Embryonic facial prominence (tissue), 1 donor: ENCODE results near the gene LRTM2.

Experiments used
- DNase-seq: peaks from one replicate; pipeline ENCODE4 v3.0.0-alpha.2; 2016; ENCODE audit errors: extremely low spot score

LRTM2 gene

DNA sequence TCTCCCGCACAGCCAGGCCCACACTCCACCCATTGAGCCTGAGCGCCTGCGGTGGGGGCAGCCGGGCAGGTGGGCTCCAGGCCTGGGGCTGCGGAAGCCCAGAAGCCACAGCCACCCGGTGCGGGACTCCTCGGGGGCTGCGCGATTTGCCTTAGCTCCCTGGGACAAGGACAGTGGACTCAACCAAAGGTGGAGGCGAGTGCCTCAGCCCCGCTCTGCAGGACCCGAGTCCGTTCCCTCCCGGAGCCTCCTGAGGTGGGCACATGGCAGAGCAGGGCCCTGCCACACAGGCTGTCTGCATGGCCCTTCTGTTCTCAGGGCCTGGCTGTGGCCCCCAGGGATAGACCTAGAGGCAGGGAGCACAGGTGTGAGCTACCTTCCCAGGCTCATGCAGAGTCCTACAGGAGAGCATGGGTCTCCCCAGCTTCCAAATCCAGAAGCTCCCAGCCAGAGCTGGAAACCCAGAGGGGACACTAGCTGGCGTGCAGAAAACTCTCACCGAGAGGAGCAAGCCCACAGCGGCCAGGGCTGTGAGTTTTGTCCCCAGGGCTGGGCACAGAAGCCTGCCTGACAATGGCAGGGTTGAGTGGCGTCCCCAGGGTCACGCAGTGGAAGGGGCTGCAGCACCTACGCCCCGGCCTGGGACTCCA is 22.2 kb upstream of the LRTM2 start:
- no peak for DNase-seq

DNA sequence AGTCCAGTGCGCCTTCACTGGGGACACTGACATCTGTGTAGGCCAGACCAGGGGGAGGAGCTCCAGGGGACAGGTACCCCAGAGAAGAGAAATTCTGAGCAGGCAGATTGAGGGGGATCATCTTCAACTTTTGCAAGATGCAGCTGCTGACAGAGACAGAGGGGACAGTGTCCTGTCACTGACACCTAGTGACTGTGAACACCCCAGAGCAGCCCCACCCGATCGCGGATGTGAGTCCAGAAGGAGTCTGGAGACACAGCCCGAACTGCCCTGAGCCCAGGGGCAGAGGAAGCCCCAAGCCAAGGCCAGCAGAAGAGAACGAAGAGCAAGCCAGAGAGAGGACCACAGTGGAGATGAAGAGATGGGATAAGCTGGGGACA is 21.7 kb upstream of the LRTM2 start:
- DNase-seq = no peak

DNA sequence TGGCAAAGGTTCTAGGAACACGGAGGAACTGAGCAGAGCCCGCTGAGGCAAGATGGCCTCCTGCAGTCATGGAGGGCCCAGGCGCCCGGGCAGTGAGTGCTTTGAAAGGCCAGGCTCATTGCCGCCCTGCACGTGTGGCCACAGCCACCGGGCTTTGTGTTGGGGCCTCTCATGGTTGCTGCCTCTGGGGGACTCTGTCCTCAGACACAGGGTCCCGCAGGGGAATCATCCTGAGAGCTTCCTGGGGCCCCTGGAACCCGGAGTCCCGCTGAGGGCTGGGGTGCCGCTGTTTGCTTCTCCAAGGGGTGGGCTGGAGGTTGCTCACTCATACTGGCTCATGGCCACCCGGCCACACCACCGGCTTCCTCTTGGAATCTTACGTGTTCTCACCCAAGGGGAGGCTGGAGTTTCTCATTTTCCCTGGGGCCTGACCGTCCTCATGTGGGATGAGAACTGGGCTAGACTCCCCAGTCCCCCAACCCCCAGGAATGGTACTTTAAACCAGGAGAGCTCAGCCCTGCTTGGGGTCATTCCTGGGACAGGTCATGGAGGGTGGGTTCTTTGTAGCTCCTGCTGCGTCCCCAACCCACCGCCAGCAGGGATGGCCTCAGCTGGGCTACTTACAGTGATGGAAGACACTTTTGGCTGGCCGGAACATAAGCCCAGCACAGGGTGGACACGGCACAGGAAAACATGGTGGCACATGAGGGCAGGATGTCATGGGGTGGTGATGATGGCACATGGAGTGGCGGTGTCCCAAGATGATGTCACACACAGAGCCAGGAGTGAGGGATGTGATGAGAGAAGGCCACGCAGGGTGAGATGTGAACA is 21.1 kb upstream of the LRTM2 start:
- no peak for DNase-seq

DNA sequence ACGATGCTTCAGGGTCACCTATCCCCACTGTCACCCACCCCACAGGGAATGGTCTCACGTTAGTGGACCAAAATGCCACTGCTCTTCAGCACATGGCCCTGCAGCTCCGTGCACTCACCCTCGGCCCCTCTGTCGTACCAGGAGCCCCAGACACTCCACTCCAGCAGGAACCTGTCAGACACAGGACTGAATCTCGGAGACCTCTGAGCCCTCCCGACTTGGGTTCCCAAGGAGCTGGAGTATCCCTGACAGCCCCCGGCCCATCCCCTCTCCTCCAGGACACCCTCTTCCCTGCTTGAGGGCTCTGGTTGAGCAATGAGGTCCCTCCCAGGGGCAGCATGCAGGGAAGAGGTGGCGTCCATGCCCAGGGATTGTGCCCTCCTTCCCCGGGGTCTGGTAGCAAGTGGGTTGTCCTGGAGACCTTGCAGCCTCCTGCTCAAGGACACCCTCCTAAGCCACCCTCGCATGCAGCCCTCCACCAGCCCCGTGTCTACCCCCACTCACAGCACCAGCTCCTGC is 20.4 kb upstream of the LRTM2 start:
- no peak for DNase-seq

DNA sequence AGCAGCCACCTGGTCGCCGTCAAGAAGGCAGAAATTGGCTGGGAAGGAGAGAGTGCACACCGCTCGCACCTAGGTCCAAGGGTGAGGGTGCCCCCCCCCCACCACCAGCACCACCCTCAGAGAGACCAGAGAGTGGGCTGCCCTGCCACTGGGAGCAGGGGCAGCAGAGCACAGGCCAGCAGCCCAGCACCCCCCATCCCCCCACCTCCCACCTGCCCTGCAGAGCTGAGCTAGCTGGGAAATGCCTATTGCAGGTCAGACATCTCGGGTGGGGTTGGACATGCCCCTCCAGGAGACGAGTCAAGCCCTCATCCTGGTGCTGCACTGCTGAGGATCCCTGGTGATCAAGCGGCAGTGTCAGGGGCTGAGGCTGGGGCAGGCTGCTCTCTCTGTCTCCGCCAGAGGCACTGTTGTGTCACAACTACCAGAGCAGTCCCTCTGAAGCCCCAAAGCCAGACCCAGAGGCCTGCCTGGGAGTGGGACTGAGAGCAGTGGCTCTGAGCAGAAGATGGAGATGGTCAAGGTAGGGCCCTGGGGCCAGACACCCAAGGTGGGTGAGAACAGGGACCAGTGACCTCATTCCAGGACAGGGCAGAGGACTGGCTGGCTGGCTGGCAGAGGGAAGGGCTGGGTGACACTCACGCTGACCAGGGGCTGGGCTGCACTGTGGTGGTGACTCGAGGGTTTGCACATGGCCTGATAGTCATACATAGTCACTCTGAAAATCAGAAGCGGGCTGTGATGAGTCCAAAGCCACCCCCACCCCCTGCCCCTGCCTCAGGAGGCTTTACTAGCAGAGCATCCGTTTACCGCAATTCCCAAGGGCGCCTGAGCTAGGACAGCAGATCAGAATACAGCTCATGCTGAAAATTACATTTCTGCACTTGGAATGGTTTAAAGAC is 19.7 kb upstream of the LRTM2 start:
- DNase-seq = no peak

DNA sequence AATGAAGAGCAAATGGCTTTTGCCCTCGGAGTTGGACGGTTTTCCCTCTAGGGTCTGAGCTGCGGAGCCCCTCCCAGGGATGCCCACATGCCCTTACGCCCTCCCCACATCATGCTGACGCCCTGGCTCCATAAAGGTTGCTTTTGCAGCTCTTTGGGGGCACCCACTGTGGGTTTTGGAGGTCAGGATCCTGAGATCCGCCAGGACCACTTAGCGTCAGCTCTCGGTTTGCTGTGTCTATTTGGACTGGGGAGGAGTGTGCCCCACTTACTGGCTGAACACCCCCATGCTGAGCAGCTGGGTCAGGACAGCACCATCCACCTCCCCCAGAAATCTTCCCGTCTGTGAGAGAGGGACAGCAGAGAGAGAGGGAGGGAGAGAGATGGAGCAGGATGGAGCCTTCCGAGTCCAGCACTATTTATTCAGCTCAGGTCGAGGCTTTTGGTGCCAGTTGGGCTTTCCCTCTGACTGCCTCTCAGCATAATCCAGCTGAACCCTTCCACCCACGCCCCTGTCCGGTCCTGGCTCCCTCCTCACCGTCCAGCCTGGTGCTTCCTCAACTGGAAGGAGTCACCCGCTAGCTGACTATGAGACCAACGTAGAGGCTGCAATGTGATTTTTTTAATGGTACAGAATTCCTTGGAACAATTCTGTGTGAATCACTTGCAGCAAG is 18.9 kb upstream of the LRTM2 start:
- DNase-seq = no peak

DNA sequence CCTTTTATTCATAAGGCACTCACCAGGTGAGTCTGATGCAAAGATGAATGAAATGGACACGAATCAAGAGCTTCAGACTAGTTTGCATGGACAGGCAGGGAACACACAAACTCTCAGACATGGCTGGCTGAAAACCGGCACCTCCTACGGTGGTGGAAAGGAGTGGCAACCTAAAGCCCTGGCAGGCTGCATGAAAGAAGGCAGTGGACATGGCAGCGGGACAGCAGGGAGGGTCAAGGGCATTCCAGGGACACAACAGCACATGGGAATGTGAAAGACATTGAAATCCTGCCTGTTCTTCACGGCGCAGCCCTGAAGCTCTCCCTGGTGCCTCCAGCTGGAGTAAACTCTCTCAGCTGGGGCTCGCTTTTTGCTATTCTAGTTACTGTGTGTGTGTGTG is 16.6 kb upstream of the LRTM2 start:
- no peak for DNase-seq

DNA sequence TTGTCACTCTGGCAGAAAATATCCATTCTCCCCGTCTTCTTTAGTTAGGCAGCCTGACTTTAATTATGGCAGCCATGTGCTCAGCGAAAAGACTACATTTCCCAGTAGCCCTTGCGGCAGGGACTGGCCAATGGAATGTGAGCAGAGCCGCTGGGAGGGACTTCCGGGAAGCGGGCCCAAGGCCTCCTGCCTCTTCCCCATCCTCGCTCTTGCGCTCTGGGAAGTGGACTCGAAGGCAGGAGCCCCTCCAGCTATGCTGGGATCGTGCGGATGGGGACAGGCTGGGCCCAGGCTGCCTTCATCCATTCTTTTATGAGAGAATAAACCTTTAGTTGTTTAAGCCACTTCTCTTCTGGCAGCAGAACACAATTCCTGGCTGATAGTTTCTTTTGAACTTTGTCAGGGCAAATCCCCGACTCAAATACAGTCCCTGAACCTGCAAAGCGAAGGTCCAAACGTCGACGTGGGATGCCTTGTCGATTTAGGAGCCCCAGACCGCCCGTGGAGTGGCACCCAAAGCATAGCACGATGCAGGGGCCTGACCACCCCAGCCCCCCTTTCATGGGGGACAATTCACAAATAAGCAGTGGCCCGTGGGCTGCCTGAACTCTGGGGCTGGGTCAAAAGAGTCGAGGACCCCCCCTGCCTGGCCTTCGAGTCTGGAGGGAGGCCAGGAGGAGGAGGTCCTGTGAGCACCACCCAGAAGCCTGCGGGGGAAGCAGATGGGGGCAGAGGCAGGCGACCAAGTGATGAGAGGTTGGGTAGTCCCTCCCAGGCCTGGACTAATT is 15.6 kb upstream of the LRTM2 start:
- peak; percentile 83 for DNase-seq

DNA sequence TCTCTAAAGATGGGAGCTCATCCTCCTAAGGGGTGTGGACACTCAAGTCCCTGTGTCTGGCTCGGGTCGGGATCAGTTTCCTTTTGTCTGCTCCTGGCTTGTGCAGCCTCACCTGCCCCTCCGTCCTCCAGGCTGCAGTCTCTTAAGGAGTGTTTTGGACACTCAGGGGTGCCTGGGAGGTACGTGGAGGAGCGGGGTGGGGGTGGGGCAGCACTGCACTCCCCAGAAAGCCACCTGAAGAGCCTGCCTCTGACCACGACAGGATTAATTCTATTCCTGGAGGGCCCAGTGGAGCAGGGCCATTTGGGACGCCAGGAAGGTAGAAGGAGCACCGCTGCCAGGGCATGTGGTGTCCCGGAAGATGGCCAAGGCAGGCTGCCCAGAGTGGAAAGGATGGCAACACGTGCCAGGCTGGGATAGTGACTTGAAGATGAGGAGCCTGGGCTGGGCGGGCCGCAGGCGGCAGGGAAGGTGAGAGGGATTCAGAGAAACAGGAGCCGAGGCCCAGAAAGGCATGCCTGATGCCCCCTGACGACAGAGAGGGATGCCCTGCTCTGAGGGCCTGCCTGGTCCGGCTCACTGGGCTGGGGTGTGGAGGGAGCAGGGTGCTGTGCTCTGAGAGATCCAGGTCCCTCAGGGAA is 14.8 kb upstream of the LRTM2 start:
- DNase-seq = no peak

DNA sequence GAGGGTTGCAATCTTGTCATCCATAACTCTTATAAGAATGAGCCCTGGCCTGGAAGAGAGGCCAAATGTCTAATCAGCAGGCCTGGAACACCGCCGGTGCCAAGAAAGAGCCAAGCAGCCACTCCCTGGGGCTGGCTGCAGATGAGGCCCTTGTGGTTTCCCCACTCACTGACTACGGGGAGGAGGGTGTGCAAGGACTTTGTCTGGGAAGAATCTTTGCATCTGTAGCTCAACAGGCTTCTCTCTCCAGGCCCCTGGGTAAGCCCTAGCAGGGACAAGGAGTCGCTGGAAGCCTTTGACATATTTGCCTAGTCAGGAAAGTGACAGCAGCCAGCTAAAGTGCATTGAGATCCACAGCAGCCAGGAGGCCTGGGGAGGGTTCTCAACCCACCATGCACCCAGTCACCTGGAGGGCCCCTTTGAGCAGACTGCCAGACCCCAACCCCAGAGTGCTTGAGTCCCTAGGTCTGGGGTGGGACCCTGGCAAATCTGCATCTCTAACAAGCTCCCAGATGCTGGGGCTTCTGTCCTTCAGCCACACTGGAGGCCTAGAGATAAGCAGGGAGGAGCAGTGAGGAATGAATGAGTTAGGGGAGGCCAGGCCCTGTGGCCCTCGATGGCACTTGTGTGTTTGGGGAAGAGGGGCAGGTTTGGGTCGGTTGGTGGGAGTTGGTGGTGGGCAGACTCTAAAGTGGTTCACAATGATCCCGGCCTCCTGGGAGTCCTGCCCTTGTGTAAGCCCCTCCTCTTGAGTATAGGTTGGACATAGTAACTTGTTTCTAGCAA is 13.9 kb upstream of the LRTM2 start:
- DNase-seq = no peak

DNA sequence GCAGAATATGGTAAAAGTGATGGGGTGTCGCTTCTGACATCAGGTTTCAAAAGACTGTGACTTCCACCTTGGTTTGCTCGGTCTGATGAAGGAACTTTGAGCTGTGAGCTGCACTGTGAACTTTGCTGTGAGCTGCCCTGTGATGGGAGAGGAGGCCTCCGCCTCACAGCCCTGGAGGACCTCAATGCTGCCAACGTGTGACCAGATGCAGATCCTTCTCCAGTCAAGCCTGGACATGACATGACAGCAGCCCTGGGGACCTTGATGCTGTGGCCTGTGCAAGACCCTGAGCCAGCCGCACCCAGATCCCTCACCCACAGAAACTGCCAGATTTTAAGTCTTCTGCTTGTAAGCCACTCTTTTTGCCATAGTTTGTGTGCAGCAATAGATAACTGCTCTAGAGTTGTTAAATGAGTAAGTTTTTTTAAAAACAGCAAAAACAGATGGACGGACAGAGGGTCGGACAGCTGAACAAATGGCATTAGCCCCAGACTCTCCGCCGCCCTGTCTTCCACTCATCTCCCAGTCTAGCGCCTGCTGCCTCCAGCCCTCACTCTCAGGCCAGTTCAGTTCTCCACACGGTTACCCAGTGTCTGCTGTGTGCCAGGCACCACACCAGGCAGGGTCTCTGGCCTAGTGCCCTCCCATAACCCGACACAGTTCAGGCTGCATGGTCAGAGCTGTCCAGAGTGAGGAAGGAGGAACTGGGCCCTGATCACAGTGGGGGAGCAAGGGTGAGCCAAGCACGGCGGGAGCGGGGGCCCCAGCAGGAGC is 13.1 kb upstream of the LRTM2 start:
- no peak for DNase-seq

DNA sequence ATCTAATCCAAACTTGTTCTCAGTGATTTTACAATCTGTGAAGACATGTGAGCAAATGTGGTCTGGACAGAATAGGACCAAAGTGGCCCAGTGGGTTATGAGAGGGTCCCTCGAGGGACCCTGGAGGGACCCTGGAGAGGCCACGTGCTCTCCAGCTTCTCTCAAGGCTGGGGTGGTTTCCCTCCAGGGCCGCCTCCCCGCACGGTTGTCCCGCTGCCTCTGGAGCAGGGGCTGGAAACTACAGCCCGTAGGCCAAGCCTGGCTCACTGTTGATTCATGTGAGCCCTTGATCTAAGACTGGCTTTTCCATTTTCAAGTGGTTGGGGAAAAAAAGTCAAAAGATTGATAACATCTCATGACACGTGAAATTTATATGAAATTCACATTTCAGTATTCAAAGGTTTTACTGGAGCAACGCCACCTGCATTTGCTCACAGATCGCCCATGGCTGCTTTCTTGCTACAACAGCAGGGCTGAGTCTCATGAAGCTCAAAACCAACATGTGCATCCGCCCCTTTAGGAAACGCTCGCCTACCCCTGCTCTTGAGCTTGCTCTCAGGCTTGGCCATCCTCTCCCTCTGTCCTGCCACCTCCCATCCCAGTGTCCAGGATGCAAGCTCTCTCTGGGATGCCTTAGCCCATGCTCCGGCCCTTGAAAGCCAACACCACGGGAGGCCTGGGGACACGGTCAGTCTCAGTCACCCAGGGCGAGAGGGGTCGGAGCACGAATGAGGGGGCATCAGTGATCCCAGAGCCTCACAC is 12.1 kb upstream of the LRTM2 start:
- no peak for DNase-seq

DNA sequence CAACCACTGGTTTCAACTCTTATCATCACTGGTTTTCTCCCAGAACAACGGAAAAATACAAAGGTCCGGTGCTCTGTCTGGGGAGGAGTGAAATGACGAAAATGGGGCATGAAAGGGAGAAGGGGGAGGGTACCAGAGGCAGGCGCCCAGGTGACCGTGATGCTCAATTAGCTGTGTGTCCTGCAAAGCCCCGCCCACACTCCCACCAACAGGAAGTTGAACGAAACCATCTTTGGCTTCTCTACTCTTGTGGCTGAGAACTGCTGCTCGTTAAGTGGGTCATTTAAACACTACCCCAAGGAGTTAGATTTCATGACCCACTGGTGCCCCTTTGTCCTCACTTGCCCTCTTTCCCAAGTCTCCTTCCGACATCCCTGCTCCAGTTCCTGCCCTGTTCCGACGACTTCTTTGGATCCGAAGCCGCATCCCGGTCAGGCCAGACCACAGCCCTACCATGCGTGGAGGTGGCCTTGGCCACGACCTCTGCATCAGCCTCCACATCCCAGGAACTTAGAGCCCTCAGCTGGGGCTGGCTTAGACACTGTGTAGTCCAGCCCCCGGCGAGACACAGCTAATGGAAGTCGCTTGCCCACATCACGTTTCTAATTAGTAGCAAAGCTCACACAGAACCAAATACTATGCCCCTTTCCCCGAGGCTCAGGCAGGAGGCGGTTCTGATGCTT is 11.4 kb upstream of the LRTM2 start:
- no peak for DNase-seq

DNA sequence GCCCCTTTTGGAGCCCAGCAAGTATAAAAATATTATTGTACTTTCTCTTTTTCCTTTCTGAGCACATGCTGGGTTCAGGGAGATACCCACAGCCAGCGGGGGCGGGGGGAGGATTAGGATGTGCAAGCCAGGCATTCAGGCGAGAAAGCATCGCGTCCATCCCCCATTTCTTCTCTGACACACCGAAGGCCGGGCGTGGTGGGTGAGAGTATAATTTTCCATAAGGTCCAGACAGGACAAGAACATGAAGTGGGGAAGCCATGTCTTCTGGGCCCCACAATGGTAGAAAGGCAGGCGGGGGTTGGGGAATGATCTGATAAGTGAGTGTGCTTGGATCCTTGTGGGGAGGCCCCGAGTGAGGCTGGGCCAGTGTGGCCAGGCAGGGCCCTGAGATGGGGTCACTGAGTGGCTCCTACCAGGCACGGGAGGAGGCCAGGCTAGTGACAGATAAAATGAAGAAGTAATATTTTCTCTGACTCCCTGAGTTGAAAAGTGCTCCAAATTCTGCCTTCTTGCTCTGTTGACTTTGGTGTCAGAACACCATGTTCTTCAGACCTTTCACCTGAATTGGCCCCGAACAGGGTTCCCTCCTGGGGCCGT is 10.7 kb upstream of the LRTM2 start:
- no peak for DNase-seq

DNA sequence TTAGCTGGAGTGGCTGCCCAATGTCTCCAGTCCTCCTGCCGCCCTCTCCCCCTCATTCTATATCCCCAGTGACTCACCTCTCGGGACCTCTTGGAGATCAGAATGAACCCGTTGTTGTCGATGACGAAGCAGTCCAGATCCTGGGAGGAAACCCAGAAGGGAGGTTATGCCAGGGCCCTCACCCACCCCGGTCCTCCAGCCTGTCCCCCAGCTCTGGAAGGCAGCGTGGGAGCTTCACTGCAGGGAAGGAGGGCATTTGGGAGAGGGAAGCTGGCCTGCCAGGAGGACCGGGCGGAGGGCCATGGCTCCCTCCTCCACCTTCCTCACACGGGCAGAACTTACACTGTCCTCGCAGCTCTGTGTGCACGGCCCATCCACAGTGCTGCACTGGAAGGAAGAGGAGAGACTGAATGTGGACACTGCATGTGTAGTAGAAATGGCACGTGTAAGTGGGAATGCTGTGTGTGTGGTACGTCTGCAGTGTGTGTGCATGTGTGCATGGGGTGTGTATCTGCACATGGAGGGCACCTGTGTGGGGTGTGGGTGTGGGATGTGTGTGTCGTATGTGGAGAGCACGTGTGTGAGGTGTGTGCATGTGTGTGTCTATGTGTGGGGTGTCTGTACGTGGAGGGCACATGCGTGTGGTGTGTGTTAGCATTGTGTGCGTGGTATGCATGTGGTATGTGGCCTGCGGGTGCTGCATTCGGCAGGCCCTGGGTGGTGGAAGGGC is 10.0 kb upstream of the LRTM2 start:
- DNase-seq = no peak

DNA sequence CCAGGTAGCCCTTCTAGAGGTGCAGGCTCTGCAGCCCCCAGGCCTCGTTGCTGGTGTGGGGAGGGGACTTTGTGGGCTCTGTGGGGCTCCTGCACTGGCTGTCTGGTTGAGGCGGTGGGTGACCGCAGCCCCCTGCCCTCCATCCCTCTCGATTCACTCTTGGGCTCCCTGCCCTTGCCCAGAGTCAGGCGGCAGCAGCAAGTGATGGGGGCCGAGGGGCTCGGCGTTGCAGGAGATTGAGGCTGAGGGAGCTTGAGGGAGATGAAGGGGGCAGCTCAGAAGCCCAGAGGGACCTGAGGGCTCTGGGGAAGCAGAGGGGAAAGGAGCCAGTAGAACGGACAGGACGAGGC is 9.5 kb upstream of the LRTM2 start:
- no peak for DNase-seq
